PC-3 (cell line): ENCODE data around the gene TEX36. TPM values are rescaled to one million over a fixed set of nuclear protein-coding genes. Genes with fewer than 3 reads are reported as not detected.
A peak's percentile ranks its signal among the peaks of the same experiment; 100 is the strongest.

Experiments
- ATAC-seq: fragments of 200-7000 bp; cut with Tn5 transposase; 2 replicates; pipeline ENCODE4 v1.9.1; 2020; ENCODE audit warnings: mild to moderate bottlenecking, moderate library complexity
- BruUV-seq: library from RNA; stranded (reverse); fragments of 400-500 nt; replicated peaks from 2 replicates; lab custom pipeline; 2021; lab: Mats Ljungman, UMichigan
- CTCF ChIA-PET: fragments of 300-600 bp; sonication (Branson Sonifier 250); formaldehyde crosslinking; loops from one replicate; lab custom pipeline; 2022; ENCODE audit warnings: antibody characterized with exemption; lab: Charles Lee
- POLR2A ChIA-PET: fragments of 300-600 bp; sonication (Branson Sonifier 250); formaldehyde crosslinking; loops from one replicate; lab custom pipeline; 2022; ENCODE audit warnings: antibody characterized with exemption; ENCODE audit not compliant: unreplicated experiment; lab: Charles Lee
- DNase-seq: peaks from one replicate; pipeline ENCODE4 v3.0.0-alpha.2; 2015
- H2AFZ ChIP-seq: fragments of 300-600 bp; sonication (generic); 2 replicates; pipeline ENCODE4 v1.6.0; 2016; ENCODE audit warnings: antibody characterized with exemption, low read length
- H3F3A ChIP-seq: fragments of 300-600 bp; sonication (generic); one replicate; pipeline ENCODE4 v1.6.0; 2017; ENCODE audit warnings: antibody characterized with exemption, low read length, control low read depth, mild to moderate bottlenecking; ENCODE audit not compliant: unreplicated experiment
- H3K27ac ChIP-seq: fragments of 300-600 bp; sonication (generic); 2 replicates; pipeline ENCODE4 v1.5.1; 2016; ENCODE audit warnings: mild to moderate bottlenecking, low read length
- H3K27me3 ChIP-seq: fragments of 300-600 bp; sonication (generic); 2 replicates; pipeline ENCODE4 v1.6.1; 2016; ENCODE audit warnings: low read length, mixed read lengths
- H3K36me3 ChIP-seq: fragments of 300-600 bp; sonication (generic); 2 replicates; pipeline ENCODE4 v1.6.1; 2016; ENCODE audit warnings: low read depth, mixed run types, low read length, mixed read lengths
- H3K4me1 ChIP-seq: fragments of 300-600 bp; sonication (generic); 2 replicates; pipeline ENCODE4 v1.5.1; 2016; ENCODE audit warnings: low read length; ENCODE audit not compliant: insufficient read depth
- H3K4me2 ChIP-seq: fragments of 300-600 bp; sonication (generic); 2 replicates; pipeline ENCODE4 v1.6.0; 2016; ENCODE audit warnings: low read length
- H3K4me3 ChIP-seq: fragments of 300-600 bp; sonication (generic); 2 replicates; pipeline ENCODE4 v1.5.1; 2016; ENCODE audit warnings: mild to moderate bottlenecking, low read length, mixed read lengths
- H3K79me2 ChIP-seq: fragments of 300-600 bp; sonication (generic); 2 replicates; pipeline ENCODE4 v1.6.1; 2017; ENCODE audit warnings: low read length, mixed read lengths
- H3K9ac ChIP-seq: fragments of 300-600 bp; sonication (generic); 2 replicates; pipeline ENCODE4 v1.6.0; 2016; ENCODE audit warnings: mild to moderate bottlenecking, low read length
- H3K9me2 ChIP-seq: fragments of 300-600 bp; sonication (generic); replicated peaks from 2 replicates; pipeline ENCODE4 v1.6.1; 2016; ENCODE audit warnings: mixed run types, low read length, mixed read lengths
- H3K9me3 ChIP-seq: fragments of 300-600 bp; sonication (generic); 2 replicates; pipeline ENCODE4 v1.6.1; 2016; ENCODE audit warnings: low read length, mixed read lengths
- H4K20me1 ChIP-seq: fragments of 300-600 bp; sonication (generic); 2 replicates; pipeline ENCODE4 v1.6.1; 2016; ENCODE audit warnings: low read length, mixed read lengths
- CTCF ChIP-seq: fragments of 300-600 bp; sonication (generic); conservative IDR thresholded peaks from 2 replicates; pipeline ENCODE4 v1.5.1; 2017; ENCODE audit warnings: antibody characterized with exemption, low read depth, mild to moderate bottlenecking, low read length
- EZH2 ChIP-seq: fragments of 300-600 bp; sonication (generic); IDR thresholded peaks from one replicate; pipeline ENCODE4 v1.6.1; 2017; ENCODE audit warnings: antibody characterized with exemption, mild to moderate bottlenecking, low read length; ENCODE audit not compliant: unreplicated experiment
- EZH2phosphoT487 ChIP-seq: fragments of 300-600 bp; sonication (generic); IDR thresholded peaks from 2 replicates; pipeline ENCODE4 v1.6.1; 2018; ENCODE audit warnings: mild to moderate bottlenecking, antibody characterized with exemption, low read length, borderline replicate concordance
- intact Hi-C: fragments of 100-400 bp; cut with micrococcal nuclease; formaldehyde crosslinking; loops from 2 replicates; pipeline ENCODE4 v1.9.0; 2023
- total RNA-seq: library from RNA; depleted of rRNA; stranded (reverse); fragments of >200 nt; gene quantifications from 2 replicates; pipeline ENCODE4 v1.2.3, GENCODE V29; 2014

The TEX36 gene
- total RNA-seq, 1 experiment from 2014 or later = not detected

DNA sequence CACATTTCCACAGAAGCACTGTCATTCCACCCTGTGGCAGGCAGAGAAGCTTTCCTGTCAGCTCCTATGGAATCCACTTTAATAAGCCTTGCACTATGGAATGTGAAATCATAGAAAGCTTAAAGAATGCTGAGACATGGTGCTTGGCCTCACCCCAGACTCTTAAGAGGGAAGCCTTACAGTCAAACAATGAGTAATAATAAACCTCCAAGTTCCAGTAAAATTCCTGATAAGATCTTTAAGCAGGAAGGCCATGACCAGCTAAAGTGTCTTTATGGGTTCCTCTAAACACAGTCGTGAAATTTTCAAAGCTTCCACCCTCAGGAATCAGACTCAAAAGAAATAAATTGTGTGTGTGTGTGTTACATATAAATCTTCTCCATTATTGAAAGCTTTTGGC is 11.9 kb upstream of the TEX36 start:
- H4K20me1 ChIP-seq = no peaks in the 10 kb centered on the region
- no peaks in the 10 kb centered on the region for H3K27me3 ChIP-seq
- peak overlapping the region; percentile 42 for H3K27ac ChIP-seq
- BruUV-seq = no TSS peak
- H3K36me3 ChIP-seq = no peaks in the 10 kb centered on the region
- ChIA-PET CTCF (interaction anchor here (0.5 to 0.6 kb wide), 3 partner anchors 62 to 271 kb away, joined by 3 to 4 read pairs (median 3); no protein-coding TSS in a partner anchor), POLR2A (interaction anchor here (0.7 kb wide), 1 partner anchor 647 kb away, joined by 3 read pairs; no protein-coding TSS in a partner anchor)
- H3F3A ChIP-seq = no peaks in the 10 kb centered on the region
- H3K4me2 ChIP-seq = peak overlapping the region; percentile 48
- H2AFZ ChIP-seq = no peak overlapping the region
- H3K4me3 ChIP-seq = 0 out of 2 replicates have a peak overlapping the region, but pooled peaks have one; percentile 16
- no peaks in the 10 kb centered on the region for H3K9me3 ChIP-seq
- ATAC-seq (peak; percentile 73), DNase-seq (peak; percentile 88)
- intact Hi-C loops = loop anchor here (2.0 to 10.0 kb wide), 4 partner anchors 14 to 540 kb away; no protein-coding TSS in a partner anchor
- TF ChIP-seq CTCF (no peak), EZH2 (no peak), EZH2phosphoT487 (no peak)
- peaks cover 41% of the 10 kb centered on the region for H3K4me1 ChIP-seq
- H3K9ac ChIP-seq = no peak overlapping the region
- H3K9me2 ChIP-seq = no peaks in the 10 kb centered on the region
- H3K79me2 ChIP-seq = no peaks in the 10 kb centered on the region

DNA sequence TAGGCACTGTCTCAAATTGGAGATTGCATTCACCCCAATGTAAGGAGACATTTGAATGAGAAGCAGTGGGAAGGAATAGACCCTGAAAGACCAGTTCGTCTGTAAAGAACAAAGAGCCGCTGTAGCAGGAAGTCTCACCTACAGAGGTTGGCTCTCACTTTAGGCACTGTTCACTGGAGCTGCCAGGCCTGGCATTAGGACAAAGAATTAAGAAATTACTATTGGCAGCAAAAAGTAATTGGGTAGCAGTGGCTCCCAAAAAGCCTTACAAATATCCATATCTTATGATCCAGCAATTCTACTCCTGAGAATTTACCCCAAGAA is 10.5 kb upstream of the TEX36 start:
- no peak for TF ChIP-seq EZH2phosphoT487
- no peak for TF ChIP-seq EZH2
- TF ChIP-seq CTCF = no peak
- Histone ChIP-seq H4K20me1 (no peaks in the 10 kb centered on the region), H3K9ac (no peak overlapping the region), H3K27ac (no peak overlapping the region), H3K9me3 (no peaks in the 10 kb centered on the region), H2AFZ (no peak overlapping the region), H3K4me2 (no peak overlapping the region), H3K36me3 (no peaks in the 10 kb centered on the region), H3K4me3 (no peak overlapping the region), H3K27me3 (no peaks in the 10 kb centered on the region), H3F3A (no peaks in the 10 kb centered on the region), H3K9me2 (no peaks in the 10 kb centered on the region), H3K4me1 (peaks cover 41% of the 10 kb centered on the region), H3K79me2 (no peaks in the 10 kb centered on the region)
- ChIA-PET CTCF (no interaction called here), POLR2A (no interaction called here)
- BruUV-seq = no TSS peak
- no peak for ATAC-seq
- intact Hi-C loops = loop anchor here (10.0 kb wide), 2 partner anchors 349 to 539 kb away; no protein-coding TSS in a partner anchor
- no peak for DNase-seq

GRCh38 chr10:125692601-125693523 is 9.9 kb upstream of the TEX36 start:
- H3K27ac ChIP-seq = no peak overlapping the region
- H4K20me1 ChIP-seq = no peaks in the 10 kb centered on the region
- CTCF ChIA-PET = no interaction called here
- intact Hi-C loops = loop anchor here (10.0 kb wide), 2 partner anchors 348 to 538 kb away; no protein-coding TSS in a partner anchor
- no peaks in the 10 kb centered on the region for H3K27me3 ChIP-seq
- no peaks in the 10 kb centered on the region for H3K36me3 ChIP-seq
- no peaks in the 10 kb centered on the region for H3K79me2 ChIP-seq
- H3K9me3 ChIP-seq = no peaks in the 10 kb centered on the region
- no peak overlapping the region for H2AFZ ChIP-seq
- POLR2A ChIA-PET = no interaction called here
- ATAC-seq (no peak), DNase-seq (no peak)
- no peak for TF ChIP-seq CTCF
- no peak for TF ChIP-seq EZH2phosphoT487
- TF ChIP-seq EZH2 = no peak
- H3K9me2 ChIP-seq = no peaks in the 10 kb centered on the region
- no peak overlapping the region for H3K4me3 ChIP-seq
- H3K4me1 ChIP-seq = peaks cover 41% of the 10 kb centered on the region
- no peak overlapping the region for H3K4me2 ChIP-seq
- H3K9ac ChIP-seq = no peak overlapping the region
- no TSS peak for BruUV-seq
- no peaks in the 10 kb centered on the region for H3F3A ChIP-seq
